ENCODE data around the gene EHD2.
A peak's percentile ranks its signal among the peaks of the same experiment; 100 is the strongest.
"Not testable (repeated sequence)": the region's sequence is repeated elsewhere in the genome, so short reads cannot be mapped to it uniquely, and the experiment has no call there.

EHD2 gene

DNA sequence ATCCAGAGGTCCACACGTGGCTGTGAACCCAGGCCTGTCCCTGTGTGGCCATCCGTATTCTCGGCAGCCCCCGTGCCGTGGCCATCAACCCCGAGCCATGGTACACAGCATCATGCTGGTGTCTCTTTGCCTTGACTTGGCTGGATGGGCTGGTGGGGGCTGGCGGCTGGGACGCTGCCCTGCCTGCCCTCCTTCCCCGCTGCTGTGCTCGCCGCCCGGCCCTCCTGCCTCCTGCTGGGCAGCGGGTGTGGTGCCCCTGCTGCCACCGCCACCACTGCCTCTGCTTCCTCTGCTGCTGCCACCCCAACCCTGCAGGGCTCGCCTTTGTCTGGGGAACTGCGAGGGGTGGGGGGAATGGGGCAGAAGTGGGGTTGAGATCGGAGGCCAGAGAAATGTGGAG is 19.7 kb upstream of the EHD2 start:
- DNase-seq, result no peak

DNA sequence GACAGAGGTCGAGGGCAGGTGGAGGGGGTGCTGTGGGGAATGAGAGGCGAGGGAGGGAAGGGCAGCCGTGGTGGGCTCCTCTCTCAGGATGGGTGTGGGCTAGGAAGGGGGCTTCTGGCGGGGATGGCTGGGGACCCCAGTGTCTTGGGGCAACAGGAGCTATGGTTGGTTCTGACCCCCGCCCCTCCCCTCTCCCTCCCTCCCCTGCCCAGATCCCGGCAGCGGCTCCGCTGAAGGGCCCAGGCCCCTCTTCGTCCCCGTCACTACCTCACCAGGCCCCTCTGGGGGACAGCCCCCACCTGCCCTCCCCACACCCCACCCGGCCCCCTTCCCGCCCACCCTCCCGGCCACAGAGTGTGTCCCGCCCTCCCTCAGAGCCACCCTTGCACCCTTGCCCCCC is 19.3 kb upstream of the EHD2 start:
- DNase-seq, result no peak

DNA sequence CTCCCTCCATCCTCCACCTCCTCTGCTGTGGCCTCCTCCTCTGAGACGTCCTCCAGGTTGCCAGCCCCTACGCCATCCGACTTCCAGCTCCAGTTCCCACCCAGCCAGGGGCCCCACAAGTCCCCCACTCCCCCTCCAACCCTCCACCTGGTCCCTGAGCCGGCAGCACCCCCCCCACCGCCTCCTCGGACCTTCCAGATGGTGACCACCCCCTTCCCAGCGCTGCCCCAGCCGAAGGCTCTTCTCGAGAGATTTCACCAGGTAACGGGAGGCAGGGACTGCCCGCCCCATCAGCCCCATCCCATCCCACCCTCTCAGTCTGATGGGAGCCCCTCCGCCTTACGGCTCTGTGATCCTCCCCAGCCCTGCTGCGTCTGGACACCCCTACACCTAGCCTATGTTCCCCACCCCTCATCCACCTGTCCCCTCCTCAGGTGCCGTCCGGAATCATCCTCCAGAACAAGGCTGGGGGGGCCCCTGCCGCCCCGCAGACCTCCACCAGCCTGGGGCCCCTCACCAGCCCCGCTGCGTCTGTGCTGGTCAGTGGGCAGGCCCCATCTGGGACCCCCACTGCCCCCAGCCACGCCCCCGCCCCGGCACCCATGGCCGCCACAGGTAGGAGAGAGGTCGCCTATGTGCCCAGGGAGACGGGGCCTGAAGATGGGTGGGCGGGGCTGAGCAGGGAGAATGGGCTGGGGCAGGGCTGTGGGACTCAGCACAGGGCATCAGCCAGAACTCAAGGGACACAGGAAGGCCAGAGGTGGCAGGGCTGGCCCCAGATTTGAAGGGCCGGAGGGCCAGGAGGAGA is 18.6 kb upstream of the EHD2 start:
- no peak for DNase-seq

DNA sequence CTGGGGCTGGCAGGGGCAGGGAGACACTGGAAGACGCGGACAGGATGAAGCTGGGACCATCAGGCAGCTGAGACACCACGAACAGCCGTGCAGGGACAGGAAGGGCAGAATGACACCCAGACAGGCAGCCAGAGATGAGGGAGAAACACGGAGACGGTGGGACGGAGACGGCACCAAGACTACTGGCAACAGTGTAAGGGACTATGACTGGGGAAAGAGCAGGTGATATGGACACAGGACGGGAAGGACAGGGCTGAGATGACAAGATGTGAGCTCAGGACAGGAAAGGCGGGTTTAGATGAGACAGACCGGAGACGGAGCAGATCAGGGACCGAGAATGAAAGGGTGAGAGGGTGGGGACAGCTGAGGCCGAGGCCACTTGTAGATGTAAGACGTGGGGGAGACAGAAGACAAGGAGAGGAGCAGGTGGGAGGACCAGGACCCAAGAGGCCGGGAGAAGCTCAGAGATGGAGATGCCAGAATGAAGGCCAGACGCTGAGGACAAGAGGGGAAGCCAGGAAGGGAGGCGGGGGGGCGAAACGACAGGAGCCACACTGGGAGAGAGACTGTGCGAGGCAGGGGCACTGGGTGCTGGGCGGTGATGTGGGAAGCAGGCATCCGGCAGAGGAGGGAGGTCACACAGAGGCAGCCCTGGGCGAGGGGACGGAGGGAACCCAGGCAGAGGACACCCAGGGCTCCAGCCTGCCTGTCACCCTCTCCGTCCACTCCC is 17.5 kb upstream of the EHD2 start:
- DNase-seq, result no peak

DNA sequence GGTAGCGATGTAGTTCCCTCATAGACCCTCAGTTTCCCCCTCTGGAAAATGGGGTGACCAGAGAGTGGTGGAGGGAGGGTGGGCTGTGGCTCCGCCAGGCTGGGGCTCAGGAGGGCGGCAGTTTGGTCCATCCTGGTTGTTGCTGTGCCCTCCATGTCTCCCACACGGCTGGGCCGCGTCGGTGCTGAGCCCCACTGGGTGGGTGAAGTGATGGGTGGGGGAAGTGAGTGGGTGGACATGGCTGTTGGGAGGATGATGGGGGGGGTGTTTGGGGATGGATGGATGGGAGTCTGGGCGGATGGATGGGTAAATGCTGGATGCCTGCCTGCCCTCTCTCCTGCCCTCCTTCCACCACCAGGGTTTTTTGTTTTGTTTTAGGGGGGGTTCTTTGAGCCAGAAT is 16.6 kb upstream of the EHD2 start:
- DNase-seq, result no peak

DNA sequence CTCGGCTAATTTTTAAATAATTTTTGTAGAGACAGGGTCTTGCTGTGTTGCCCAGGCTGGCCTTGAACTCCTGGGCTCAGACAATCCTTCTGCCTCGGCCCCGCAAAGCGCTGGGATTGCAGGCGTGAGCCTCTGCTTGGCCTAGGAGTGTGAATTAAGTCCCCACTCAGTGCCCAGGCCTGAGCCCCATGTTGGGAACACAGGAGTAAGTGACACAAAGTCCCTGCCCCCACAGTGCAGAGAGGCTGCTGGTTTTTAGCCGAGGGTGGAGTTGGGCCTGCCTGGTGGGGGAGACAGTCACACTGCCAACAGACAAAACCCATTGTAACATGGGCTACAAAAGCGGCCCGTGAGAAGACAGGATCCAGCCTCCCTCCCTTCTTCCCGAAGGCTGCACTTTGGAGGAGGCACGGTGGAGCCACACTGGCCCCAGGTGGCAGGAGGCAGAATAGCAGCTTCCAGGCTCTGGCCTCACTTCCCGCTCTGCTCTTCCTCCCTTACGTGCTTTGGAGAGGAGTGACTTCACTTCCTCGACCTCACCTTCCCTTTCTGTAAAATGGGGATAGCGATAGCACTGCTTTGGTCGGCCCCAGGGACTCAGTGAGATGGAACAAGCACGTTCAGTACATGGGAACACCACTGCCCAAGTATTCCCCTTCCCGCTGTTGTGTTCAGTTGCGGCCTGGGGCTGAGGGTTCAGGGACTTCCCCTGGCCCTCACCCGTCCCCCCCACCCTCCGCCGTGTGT is 15.2 kb upstream of the EHD2 start:
- DNase-seq, result peak; percentile 64

DNA sequence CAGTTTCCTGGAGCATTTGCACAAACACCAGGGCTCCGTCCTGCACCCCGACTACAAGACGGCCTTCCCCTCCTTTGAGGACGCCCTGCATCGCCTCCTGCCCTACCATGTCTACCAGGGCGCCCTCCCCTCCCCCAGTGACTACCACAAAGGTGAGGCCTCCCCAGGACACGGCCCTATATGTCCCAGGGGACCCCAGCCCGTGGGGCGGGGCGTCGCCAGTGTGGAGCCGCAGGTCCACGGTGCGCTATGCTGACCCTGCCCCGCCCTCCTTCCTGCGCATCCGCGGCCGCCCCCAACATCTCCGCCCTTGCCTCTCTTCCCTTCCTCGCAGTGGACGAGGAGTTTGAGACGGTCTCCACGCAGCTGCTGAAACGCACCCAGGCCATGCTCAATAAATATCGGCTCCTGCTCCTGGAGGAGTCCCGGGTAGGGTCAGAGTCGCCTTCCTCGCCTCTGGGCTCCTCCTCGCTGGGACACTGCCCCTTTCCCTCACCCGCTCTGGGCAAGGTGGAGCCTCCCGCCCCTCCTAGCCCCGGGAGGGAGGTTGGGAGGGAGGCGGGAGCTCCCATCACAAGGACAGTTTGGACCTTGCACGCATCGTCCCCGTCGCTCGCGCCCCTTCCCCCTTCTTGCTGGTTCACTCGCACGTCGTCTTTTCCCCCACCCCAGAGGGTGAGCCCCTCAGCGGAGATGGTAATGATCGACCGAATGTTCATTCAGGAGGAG is 14.4 kb upstream of the EHD2 start:
- DNase-seq, result no peak

DNA sequence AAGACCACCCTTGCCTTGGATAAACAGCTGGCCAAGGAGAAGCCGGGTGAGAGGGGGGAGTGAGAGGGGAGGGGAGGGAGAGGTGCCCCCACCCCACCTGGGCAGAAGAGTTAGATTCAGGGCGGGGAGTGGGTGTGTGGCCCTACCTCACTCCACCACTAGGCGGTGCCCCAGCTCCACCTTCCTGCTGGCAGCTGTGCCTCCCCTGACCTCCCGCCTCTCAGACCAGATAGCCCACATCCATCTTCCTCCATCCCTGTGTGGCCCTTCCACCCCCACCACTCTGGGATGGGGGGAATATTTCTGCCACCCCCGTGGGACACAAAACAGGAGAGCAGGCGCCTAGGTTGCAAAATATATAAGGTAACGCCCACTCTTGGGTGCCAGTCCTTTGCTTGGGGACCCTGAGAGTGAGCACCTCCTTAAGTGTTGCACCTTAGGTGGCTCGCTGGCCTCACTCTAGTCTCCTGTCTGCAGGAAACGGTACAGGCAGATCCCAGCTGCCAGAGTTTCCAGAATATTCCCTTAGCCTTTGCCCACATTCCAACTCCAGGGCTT is 13.8 kb upstream of the EHD2 start:
- peak; percentile 67 for DNase-seq

DNA sequence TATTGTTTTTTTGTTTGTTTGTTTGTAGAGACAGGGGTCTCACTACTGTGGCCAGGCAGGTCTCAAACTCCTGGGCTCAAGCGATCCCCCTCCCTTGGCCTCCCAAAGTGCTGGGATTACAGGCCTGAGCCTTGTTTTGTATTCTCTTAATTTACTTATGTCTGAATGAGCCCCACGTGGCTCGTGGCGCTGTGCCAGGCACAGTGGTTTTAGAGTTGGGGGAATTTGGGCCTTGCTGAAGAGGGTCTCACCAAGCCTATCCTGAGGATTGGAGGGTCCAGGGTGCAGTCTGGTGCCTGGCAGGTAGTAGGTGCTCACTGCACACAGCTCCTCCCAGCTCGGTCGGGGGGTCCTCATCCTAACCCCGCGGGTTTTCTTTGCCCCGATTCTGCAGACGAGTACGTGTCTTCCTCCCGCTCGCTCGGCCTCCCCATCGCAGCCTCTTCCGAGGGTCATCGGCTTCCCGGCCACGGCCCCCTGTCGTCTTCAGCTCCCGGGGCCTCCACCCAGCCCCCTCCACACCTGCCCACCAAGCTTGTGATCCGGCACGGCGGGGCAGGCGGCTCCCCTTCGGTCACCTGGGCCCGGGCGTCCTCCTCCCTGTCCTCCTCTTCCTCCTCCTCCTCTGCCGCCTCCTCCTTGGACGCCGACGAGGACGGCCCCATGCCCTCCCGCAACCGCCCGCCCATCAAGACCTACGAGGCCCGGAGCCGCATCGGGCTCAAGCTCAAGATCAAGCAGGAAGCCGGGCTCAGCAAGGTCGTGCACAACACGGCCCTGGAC is 12.1 kb upstream of the EHD2 start:
- DNase-seq, result no peak

DNA sequence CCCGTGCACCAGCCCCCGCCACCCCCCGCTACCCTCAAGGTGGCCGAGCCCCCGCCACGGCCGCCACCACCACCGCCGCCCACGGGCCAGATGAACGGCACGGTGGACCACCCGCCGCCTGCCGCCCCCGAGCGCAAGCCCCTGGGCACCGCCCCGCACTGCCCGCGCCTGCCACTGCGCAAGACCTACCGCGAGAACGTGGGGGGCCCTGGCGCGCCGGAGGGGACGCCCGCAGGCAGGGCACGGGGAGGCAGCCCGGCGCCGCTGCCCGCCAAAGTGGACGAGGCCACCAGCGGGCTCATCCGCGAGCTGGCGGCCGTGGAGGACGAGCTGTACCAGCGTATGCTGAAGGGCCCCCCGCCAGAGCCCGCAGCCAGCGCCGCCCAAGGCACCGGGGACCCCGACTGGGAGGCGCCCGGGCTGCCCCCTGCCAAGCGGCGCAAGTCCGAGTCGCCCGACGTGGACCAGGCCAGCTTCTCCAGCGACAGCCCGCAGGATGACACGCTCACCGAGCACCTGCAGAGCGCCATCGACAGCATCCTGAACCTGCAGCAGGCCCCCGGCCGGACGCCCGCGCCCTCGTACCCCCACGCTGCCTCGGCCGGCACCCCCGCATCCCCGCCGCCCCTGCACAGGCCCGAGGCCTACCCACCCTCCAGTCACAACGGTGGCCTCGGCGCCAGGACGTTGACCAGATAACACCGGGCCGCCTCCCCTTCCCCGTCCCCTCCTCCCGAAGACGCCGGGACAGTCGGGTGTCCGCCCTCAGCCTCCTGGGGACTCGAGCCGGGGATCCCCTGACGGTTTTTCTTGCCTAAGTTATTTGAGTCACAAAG is 11.3 kb upstream of the EHD2 start:
- no peak for DNase-seq

DNA sequence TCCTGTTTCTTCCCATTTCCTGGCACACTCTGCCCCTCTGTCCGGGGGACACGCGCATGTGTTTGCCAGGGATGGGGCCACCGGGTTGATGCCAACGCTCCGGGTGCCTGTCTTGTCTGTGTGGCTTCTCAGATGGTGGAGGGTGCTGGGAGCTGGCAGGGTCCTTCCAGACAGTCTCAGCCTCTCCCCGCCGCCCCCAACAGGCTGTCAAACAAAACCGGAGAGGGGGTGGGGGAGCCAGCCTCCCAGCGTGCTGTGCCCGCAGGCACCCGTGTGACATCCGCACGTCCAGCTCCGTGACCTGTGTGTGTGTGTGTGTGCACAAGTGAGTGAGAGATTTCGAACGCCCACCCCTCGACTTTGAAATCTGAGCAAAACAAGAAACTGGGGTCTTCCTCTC is 10.6 kb upstream of the EHD2 start:
- no peak for DNase-seq

DNA sequence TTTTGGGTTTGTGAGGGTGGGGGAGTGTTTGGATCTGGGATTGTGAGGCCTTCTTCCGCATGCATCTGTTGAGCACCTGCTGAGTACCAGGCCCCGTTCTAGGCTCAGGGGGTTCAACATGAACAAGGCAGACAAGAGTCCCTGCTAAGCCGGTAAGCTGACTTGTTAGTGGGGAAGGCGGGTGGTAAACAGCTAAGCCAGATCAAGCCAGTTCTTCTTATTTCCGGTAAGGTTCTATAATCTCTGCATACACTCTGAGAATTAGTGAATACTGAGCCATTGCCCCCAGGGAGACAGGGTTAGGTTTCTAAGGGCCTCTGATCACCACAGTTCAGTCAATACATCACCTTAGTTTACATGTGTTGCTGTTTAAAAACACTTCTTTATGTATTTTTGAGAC is 9.9 kb upstream of the EHD2 start:
- DNase-seq, result no peak

DNA sequence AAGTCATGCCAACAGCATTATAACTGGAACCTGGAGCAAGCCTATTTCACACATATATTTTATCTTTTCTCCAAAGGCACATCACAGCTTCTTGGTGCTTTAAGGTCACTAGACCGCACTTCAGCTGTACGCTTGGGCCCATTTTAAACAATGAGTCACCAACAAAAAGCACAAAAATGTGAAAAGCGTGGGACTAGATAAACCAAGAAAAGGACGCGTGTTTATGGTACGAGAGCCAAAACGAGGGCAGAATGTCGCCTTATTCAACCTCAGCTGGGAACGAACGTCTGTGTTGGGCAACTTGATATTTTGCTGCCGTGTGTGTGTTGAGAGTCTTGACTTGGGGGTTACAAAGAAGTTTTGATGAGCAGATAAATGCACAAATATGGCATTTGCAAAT is 9.2 kb upstream of the EHD2 start:
- no peak for DNase-seq

DNA sequence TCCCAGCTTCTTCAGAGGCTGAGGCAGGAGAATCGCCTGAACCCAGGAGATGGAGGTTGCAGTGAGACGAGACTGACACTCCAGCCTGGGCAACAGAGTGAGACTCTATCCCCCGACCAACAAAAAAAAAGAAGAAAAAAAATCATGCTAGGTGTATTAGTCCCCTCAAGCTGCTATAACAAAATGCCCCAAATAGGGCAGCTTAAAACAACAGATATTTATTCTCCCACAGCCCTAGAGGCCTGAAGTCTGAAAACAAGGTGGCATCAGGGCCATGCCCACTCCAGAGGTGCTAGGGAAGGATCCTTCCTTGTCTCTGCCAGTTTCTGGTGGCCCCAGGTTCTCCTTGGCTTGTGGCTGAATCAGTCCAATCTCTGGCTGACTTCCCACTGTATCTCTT is 8.6 kb upstream of the EHD2 start:
- DNase-seq, result no peak

DNA sequence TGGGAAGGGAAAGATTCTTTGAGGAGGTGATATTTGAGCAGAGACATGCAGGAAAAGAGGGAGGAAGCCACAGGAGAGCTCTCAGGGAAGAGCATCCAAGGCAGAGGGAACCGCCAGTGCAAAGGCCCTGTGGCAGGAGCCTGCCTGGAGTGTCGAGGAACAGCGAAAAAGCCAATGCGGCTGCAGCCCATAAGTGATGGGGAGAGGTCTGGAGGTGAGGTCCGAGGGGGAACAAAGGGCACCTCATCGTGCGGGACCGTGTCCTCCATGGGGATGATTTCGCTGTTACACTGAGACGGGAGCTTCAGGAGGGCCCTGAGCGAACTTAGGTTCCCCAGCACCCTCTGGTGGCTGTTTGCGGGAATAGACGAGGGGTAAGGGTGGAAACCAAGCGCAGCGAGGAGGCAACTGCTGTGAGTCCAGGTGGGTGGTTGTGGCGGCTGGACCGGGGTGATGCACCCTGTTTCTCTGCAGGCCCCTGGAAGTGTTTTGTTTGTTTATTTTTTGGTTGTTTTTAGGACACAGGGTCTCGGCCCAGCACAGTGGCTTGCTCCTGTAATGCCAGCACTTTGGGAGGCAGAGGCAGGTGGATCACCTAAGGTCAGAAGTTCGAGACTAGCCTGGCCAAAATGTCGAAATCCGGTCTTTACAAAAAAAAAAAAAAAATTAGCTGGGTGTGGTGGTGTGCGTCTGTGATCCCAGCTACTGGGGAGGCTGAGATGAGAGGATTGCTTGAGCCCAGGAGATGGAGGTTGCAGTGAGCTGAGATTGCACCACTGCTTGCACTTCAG is 5.9 kb upstream of the EHD2 start:
- peak; percentile 85 for DNase-seq

DNA sequence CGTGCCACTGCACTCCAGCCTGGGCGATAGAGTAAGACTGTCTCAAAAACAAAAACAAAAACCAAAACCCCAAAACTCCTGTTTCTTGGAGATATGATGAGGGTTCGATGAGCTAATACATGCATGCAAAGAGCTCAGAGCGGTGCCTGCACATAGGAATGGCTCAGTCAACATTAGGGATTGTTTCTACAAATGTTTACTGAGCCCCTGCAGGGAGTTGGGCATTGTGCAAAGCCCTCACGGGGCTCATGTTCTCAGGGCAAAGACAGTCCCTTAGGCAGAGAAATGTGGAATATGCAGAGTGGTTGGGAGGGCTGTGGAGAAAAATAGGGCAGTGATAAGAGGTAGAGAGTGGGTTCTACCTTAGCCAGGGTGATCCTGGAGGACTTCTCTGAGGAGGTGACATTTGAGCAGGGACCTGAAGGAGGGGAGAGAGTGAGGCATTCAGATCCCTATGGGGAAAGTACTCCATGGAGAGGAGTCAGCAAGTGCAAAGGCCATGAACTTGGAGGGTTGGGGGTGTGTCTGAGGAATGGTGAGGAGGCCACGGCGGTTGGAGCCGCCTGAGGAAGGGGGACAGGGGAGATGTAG is 1.5 kb upstream of the EHD2 start:
- no peak for DNase-seq

DNA sequence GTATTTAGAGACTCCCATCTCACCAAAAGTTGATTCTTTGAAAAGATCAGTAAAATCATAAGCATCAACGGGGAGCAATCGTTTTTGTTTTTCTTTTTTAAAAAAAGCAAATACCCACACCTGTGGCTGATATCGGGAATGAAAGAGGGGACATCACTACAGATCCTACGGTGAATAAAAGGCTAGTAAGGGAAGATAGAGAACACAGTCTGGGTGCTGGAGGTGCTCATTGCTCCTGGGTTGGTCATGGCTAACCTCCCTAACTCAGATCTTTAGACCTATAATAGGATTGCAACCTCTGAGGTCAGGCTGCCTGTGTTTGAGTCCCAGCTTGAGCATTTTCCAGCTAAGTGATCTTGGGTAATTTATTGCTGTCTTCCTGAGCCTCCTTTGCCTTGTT is 1.1 kb downstream of the EHD2 start:
- no peak for DNase-seq

DNA sequence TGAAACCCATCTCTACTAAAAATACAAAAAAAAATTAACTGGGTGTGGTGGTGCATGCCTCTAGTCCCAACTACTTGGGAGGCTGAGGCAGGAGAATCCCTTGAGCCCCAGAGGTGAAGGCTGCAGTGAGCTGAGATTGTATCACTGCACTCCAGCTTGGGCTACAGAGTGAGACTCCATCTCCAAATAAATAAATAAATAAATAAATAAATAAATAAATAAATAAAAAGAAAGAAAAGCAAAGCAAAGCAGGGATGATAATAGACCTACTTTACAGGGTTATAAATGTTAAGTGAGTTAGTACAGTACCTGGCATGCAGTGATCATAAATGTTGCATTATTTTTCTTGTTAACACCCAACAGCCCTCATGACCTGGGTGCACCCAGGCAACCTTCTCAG is 1.6 kb downstream of the EHD2 start:
- not testable (repeated sequence) for DNase-seq

DNA sequence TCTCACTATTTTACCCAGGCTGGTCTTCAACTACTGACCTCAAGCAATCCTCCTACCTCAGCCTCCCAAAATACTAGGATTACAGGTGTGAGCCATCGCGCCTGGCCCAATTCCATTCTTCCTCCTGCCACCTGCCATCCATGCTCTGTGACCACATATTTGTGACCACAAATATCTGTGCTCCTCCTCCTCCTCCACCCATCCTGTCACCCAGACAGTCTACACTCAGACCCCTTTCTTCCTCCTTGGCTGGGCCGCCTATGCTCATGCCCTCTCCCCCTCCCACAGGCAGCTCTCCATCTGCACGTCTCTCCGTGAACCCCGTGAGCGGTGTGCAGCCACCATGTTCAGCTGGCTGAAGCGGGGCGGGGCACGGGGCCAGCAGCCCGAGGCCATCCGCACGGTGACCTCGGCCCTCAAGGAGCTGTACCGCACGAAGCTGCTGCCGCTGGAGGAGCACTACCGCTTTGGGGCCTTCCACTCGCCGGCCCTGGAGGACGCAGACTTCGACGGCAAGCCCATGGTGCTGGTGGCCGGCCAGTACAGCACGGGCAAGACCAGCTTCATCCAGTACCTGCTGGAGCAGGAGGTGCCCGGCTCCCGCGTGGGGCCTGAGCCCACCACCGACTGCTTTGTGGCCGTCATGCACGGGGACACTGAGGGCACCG is 3.2 kb downstream of the EHD2 start:
- no peak for DNase-seq

Measured in stimulated activated CD4-positive, alpha-beta T cell treated with anti-CD3 and anti-CD28 coated beads, Interleukin-15, amount 100 ng/mL, for 24 hours (primary cell).